Measurements from ENCODE around the gene BCL2L11.

Gene BCL2L11

GRCh38 chr2:111191877-111192276 is 71.2 kb downstream of the BCL2L11 start:
- DNase-seq (ENCODE audit: low spot score), result no peak

GRCh38 chr2:111192776-111193368 is 72.2 kb downstream of the BCL2L11 start:
- no peak for DNase-seq (ENCODE audit: low spot score)

GRCh38 chr2:111194835-111195621 is 74.3 kb downstream of the BCL2L11 start:
- DNase-seq (ENCODE audit: low spot score), result no peak

GRCh38 chr2:111196435-111196834 is 75.7 kb downstream of the BCL2L11 start:
- DNase-seq (ENCODE audit: low spot score), result no peak

GRCh38 chr2:111198701-111199100 is 78.0 kb downstream of the BCL2L11 start:
- no peak for DNase-seq (ENCODE audit: low spot score)

GRCh38 chr2:111199840-111200239 is 79.1 kb downstream of the BCL2L11 start:
- no peak for DNase-seq (ENCODE audit: low spot score)

GRCh38 chr2:111200333-111200881 is 79.7 kb downstream of the BCL2L11 start:
- no peak for DNase-seq (ENCODE audit: low spot score)

GRCh38 chr2:111201214-111201613 is 80.5 kb downstream of the BCL2L11 start:
- no peak for DNase-seq (ENCODE audit: low spot score)

- DNase-seq (ENCODE audit: low spot score), result no peak
Measured at GRCh38 chr2:111202266-111203040, 81.7 kb downstream of the BCL2L11 start.

- no peak for DNase-seq (ENCODE audit: low spot score)
Measured at GRCh38 chr2:111204706-111205105, 84.0 kb downstream of the BCL2L11 start.

- no peak for DNase-seq (ENCODE audit: low spot score)
Measured at GRCh38 chr2:111205774-111206173, 85.1 kb downstream of the BCL2L11 start.

- DNase-seq (ENCODE audit: low spot score), result no peak
Measured at GRCh38 chr2:111207851-111208250, 87.1 kb downstream of the BCL2L11 start.

- DNase-seq (ENCODE audit: low spot score), result no peak
Measured at GRCh38 chr2:111208639-111209038, 87.9 kb downstream of the BCL2L11 start.

- no peak for DNase-seq (ENCODE audit: low spot score)
Measured at GRCh38 chr2:111209045-111209514, 88.4 kb downstream of the BCL2L11 start.

GRCh38 chr2:111210036-111210435 is 89.3 kb downstream of the BCL2L11 start:
- no peak for DNase-seq (ENCODE audit: low spot score)

GRCh38 chr2:111213877-111214276 is 93.2 kb downstream of the BCL2L11 start:
- no peak for DNase-seq (ENCODE audit: low spot score)

GRCh38 chr2:111216811-111217652 is 96.3 kb downstream of the BCL2L11 start:
- no peak for DNase-seq (ENCODE audit: low spot score)

Data from HuH-7 (cell line).